Heart left ventricle (tissue), 16 donors: ENCODE measurements around the gene MTF1. TPM values are rescaled to one million over a fixed set of nuclear protein-coding genes. Genes with fewer than 3 reads are reported as not detected.

Experiments
- ATAC-seq, 4 donors: fragments of 200-7000 bp; cut with Tn5 transposase; one replicate each; pipeline ENCODE4 v1.9.1; 2020 to 2022; ENCODE audit warnings: moderate library complexity in 4 of 4, mild to moderate bottlenecking in 3 of 4, moderate number of reproducible peaks in 1 of 4
- DNase-seq, 5 donors: peaks; one replicate each; pipeline ENCODE4 v3.0.0-alpha.2; 2020
- H3K27ac ChIP-seq, 12 donors: fragments of 200-600 bp; sonication (generic) in 4 of 12; one replicate each; pipeline versions ENCODE4 v1.5.0 to v1.8.0; 2016 to 2022; ENCODE audit warnings: mild to moderate bottlenecking in 2 of 12
- H3K27me3 ChIP-seq, 9 donors: fragments of 200-600 bp; sonication (generic) in 2 of 9; one replicate each; pipeline versions ENCODE4 v1.5.1 to v1.8.0; 2016 to 2022; ENCODE audit warnings: mild to moderate bottlenecking in 3 of 9
- H3K36me3 ChIP-seq, 9 donors: fragments of 200-600 bp; sonication (generic) in 2 of 9; one replicate each; pipeline versions ENCODE4 v1.5.0 to v1.8.0; 2018 to 2022; ENCODE audit warnings: mild to moderate bottlenecking in 2 of 9
- H3K4me1 ChIP-seq, 12 donors: fragments of 200-600 bp; sonication (generic) in 4 of 12; one replicate each; pipeline versions ENCODE4 v1.5.0 to v1.8.0; 2016 to 2022; ENCODE audit warnings: mild to moderate bottlenecking in 3 of 12
- H3K4me3 ChIP-seq, 12 donors: fragments of 200-600 bp; sonication (generic) in 4 of 12; one replicate each; pipeline versions ENCODE4 v1.5.0 to v1.8.0; 2017 to 2022; ENCODE audit warnings: mild to moderate bottlenecking in 9 of 12, moderate library complexity in 4 of 12
- H3K9me3 ChIP-seq, 12 donors: fragments of 200-600 bp; sonication (generic) in 4 of 12; one replicate each; pipeline versions ENCODE4 v1.5.0 to v1.8.0; 2016 to 2022; ENCODE audit warnings: mild to moderate bottlenecking in 1 of 12
- POLR2A ChIP-seq, 2 donors: fragments of 450-650 bp; IDR thresholded peaks; one replicate each; pipeline ENCODE4 v1.6.1; 2017; ENCODE audit warnings: antibody characterized with exemption in 2 of 2, mild to moderate bottlenecking in 2 of 2, moderate library complexity in 2 of 2
- WGBS, 4 donors: extraction: QIAGEN DNeasy Blood & Tissue Kit in 2 of 4; methylation state at CpG; one replicate each; pipeline versions ENCODE4 v1.1.5 to v1.1.7; 2013 to 2018; 5-methylcytosine and 5-hydroxymethylcytosine counted together
- intact Hi-C, 10 donors: fragments of 100-400 bp; cut with DNase I; formaldehyde crosslinking; loops; one replicate each; pipeline versions ENCODE4 v1.11.1 to v1.14.2; 2022
- polyA plus RNA-seq, 2 donors: library from polyadenylated mRNA; stranded (reverse); fragments of 200-250 nt; gene quantifications; one replicate each; pipeline ENCODE4 v1.2.3, GENCODE V29; 2013
- total RNA-seq, 9 donors: library from RNA; depleted of rRNA in 2 of 9; stranded (reverse); fragments of >200 nt in 2 of 9; fragmentation: NEBNext Ultra II Directional in 3 of 9; extraction: Animal tissue kit (Norgen Biotek cat#: 25700) in 3 of 9; gene quantifications; one replicate each; pipeline versions ENCODE4 v1.1.0 to v1.2.4, GENCODE V29; 2016 to 2023
- TF ChIP-seq, protein P1 (sequence below), 12 donors: fragments of 200-600 bp; sonication (generic) in 4 of 12; IDR thresholded peaks; one replicate each; pipeline versions ENCODE4 v1.5.0 to v1.8.0; 2018 to 2022; ENCODE audit warnings: antibody characterized with exemption in 12 of 12, mild to moderate bottlenecking in 5 of 12
- donor health status: ischemic (EF 13 %, LVEDD 7.1; RV severe dilation, severe dysfunction).
- donor health status: healthy with polysubstance abuse.
- donor health status: DM: no; HTN: yes; CAD: no.
- donor health status: DM: no; HTN: no; CAD: no.
- donor health status: ischemic (EF 25% LVEDD 6.9; RV normal size, moderate dysfunction).
- donor health status: ischemic (EF 25% LVEDD 5.7; RV mildly dilated, moderate dysfunction).
- donor health status: healthy.
- donor health status: DM: yes; HTN: yes; CAD: no.
- donor health status: ischemic (EF 35%, LVEDD 5.7; RV mildly dilated, moderate dysfunction).
- donor health status: nonischemic (EF 11% LVEDD 7.7; RV severe dilation, severe dysfunction).
- donor health status: DM: yes; HTN: yes; CAD: no.
- donor health status: PGD.
- donor health status: ischemic (EF 29% LVEDD 5.4; RV normal size, mild dysfunction).
- donor health status: nonischemic (EF 23%, LVEDD 6.1; RV moderate dilation, normal function).

MTF1 gene
- total and polyA plus RNA-seq, 11 donors: 1.7 to 19.5 (median 12.0) TPM

DNA sequence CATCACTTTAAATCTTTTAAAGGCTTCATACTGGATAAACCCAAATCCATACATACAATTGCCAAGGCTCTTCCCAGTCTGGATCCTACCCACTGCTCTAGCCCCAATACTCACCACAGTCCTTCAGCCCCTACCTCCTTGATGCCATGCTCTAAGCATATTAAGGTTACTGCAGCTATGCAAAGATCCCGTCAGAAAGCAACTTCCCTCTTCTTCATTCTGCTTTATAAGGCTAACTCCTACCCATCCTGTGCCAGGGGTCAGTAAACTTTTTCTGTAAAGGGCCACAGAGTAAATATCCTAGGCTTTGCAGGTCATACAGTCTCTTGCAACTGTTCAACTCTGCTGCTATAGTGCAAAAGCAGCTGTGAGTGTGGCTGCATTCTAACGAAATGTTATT, 34.3 kb upstream of the MTF1 start:
- H3K36me3 ChIP-seq: peaks cover 0 to 38% (median 26%) of the 10 kb centered on the region in 9 donors
- intact Hi-C loops: loop anchor here in 6 of 10 donors (2.0 to 10.0 kb wide), 4 partner anchors 51 to 941 kb away; partner anchors contain the start of gene INPP5B (in 1 of the 6)
- no peak overlapping the region for H3K27ac ChIP-seq

DNA sequence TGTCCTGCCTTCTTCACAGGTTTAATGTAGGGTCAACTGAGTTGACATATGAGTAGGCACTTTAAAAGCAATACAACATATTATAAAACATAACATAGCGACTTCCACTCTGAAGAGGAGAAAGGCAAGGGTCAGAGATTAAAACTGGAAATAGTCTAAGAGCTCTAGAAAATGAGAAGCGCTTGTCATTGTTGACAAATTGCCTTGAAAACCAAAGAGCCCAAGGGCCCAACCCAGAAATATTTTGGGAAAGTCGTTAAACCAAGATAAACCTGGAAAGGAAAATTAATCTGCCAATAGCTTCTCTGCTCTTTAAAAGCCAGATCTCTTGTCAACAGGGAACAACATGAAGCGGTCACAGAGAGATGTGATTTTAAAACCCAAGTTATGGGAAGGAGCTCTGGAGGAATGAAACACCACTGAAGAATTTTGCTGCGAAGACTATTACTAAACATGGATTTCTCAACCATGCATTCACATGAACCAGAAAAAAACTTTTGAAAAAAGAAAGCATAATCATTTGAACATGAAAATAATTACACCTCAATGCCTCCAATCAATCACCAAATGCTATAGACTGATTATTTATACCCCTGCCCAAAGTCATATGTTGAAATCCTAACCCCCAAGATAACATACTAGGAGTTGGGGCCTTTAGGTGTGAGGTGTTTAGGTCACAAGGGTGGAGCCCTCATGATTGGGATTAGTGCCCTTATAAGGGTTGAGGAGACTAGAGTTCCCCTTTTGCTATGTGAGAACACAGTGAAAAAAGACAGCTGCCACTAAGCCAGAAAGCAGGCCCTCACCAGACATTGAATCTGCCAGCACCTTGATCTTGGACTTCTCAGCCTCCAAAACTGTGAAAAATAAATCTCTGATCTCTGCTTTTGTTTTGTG, 33.0 kb upstream of the MTF1 start:
- Histone ChIP-seq H3K36me3 (peaks cover 0 to 50% (median 38%) of the 10 kb centered on the region in 9 donors), H3K27ac (no peak overlapping the region), H3K4me1 (peaks cover 0 to 3% (median 0%) of the 10 kb centered on the region in 12 donors), H3K27me3 (no peaks in the 10 kb centered on the region), H3K4me3 (no peak overlapping the region), H3K9me3 (peaks cover 0 to 8% (median 0%) of the 10 kb centered on the region in 12 donors)
- DNase-seq (no peak), ATAC-seq (no peak)
- intact Hi-C loops: loop anchor here in 6 of 10 donors (2.0 to 10.0 kb wide), 4 partner anchors 52 to 942 kb away; partner anchors contain the start of gene INPP5B (in 1 of the 6)
- TF ChIP-seq, protein P1, sequence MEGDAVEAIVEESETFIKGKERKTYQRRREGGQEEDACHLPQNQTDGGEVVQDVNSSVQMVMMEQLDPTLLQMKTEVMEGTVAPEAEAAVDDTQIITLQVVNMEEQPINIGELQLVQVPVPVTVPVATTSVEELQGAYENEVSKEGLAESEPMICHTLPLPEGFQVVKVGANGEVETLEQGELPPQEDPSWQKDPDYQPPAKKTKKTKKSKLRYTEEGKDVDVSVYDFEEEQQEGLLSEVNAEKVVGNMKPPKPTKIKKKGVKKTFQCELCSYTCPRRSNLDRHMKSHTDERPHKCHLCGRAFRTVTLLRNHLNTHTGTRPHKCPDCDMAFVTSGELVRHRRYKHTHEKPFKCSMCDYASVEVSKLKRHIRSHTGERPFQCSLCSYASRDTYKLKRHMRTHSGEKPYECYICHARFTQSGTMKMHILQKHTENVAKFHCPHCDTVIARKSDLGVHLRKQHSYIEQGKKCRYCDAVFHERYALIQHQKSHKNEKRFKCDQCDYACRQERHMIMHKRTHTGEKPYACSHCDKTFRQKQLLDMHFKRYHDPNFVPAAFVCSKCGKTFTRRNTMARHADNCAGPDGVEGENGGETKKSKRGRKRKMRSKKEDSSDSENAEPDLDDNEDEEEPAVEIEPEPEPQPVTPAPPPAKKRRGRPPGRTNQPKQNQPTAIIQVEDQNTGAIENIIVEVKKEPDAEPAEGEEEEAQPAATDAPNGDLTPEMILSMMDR (IDR thresholded peaks at IDR 0.05): no peak
- no peak for TF ChIP-seq POLR2A (IDR thresholded peaks at IDR 0.05)
- 72 to 82% (median 77%) methylated on average over 5 of the region's 5 CpGs for WGBS, 4 donors

More for the DNA sequence above, 34.3 kb upstream of the MTF1 start:
- Histone ChIP-seq H3K4me1 (peaks cover 0 to 3% (median 0%) of the 10 kb centered on the region in 12 donors), H3K27me3 (no peaks in the 10 kb centered on the region), H3K9me3 (peaks cover 0 to 8% (median 0%) of the 10 kb centered on the region in 12 donors), H3K4me3 (no peak overlapping the region)
- ATAC-seq: no peak
- 91 to 95% (median 94%) methylated on average over 2 of the region's 2 CpGs for WGBS, 4 donors
- no peak for DNase-seq
- TF ChIP-seq, protein P1 (IDR thresholded peaks at IDR 0.05): no peak
- no peak for TF ChIP-seq POLR2A (IDR thresholded peaks at IDR 0.05)

DNA sequence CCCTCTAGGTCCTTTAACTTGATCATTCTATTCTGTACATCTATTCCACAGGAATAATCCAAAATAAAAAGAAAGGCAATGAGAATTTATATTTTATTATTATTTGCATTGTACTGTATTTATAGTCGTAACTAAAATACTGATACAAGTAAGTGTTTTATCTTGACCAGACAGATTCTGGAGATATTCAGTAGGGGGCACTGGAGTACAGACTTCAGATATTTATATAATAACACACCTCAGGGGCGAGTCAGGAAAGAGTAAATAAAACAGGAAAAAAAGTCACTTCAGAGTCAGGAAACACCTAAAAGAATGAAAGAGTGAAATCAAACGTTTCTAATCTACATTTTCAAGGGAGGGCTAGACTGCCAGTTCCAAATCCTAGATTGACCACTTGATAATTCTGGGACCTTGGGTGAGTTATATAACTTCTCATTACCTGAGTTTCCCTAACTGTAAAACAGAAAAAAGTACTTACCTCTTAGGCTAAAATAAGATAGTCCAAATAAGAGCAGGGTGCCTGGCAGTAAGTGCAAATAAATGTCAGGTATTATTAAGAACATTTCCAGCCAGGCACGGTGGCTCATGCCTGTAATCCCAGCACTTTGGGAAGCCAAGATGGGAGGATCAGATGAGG, 31.1 kb upstream of the MTF1 start:
- Histone ChIP-seq H3K27me3 (no peaks in the 10 kb centered on the region), H3K27ac (peak overlapping the region in 1 of 12 donors; percentile 35), H3K4me1 (peaks cover 0 to 3% (median 0%) of the 10 kb centered on the region in 12 donors), H3K9me3 (peaks cover 0 to 8% (median 0%) of the 10 kb centered on the region in 12 donors), H3K36me3 (peaks cover 0 to 69% (median 57%) of the 10 kb centered on the region in 9 donors), H3K4me3 (no peak overlapping the region)
- no peak for ATAC-seq
- intact Hi-C loops: loop anchor here in 5 of 10 donors (5.0 to 10.0 kb wide), 3 partner anchors 54 to 944 kb away; partner anchors contain the start of gene INPP5B (in 1 of the 5)
- 21 to 33% (median 29%) methylated on average over 4 of the region's 4 CpGs for WGBS, 4 donors
- DNase-seq: no peak
- no peak for TF ChIP-seq POLR2A (IDR thresholded peaks at IDR 0.05)
- TF ChIP-seq, protein P1 (IDR thresholded peaks at IDR 0.05): peak in 11 of 12 donors; percentile 31 to 68 (median 49)
